ENCODE data around the gene SDCCAG8.

Gene SDCCAG8

DNA sequence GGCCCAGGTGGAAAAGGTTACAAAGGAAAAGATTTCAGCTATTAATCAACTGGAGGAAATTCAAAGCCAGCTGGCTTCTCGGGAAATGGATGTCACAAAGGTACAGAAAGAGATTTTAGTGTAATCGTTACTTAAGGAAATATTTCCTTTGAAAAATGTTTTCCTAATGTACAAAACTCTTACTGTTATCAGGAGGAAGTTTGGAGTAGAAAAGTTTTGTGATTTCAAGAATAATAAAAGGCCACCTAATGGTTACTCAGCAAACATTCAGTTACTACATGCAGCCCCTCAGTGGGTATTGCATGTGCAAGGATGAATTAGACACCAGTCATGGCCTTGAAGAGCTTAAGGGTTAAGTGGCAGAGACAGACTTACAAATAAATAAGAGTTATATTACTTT, 85.2 kb downstream of the SDCCAG8 start:
- DNase-seq = no peak

DNA sequence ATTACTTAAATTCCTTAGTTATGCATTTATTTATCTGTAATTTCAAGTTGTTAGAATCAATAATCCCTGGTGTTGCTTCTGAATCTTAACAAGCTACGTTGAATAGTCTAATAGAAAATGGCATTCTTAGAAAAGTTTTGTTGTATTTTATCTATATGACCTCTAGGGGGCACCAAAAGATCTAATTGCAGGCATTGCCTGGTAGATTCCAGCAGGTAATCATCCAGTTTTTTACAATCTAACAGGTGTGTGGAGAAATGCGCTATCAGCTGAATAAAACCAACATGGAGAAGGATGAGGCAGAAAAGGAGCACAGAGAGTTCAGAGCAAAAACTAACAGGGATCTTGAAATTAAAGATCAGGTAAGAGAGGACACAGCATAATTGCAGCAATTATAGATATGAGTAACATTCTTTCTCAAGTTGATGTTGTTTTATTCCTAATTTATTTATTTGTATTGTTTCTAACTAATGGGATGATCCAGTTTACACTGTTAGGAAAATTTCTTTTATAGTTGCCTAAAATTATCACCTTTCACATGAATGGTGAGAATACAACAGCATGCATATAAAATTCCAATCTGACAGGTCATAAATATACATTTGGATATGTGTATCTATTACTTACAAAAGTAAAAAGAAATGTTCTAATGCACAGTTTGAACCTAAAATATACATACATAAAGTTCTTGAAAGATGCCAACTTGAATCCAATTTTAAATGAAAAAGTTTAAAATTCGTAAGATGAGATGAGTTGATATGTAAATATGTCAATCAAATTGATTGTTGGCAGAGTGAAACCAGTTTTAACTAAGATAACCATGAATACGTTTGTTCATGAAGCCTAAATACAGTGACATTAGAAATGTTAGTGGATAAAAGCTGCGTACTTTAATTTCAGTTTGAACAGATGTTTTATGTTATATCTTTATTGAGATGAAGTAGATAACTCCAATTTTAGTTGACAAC, 88.4 kb downstream of the SDCCAG8 start:
- DNase-seq = peak; percentile 51

DNA sequence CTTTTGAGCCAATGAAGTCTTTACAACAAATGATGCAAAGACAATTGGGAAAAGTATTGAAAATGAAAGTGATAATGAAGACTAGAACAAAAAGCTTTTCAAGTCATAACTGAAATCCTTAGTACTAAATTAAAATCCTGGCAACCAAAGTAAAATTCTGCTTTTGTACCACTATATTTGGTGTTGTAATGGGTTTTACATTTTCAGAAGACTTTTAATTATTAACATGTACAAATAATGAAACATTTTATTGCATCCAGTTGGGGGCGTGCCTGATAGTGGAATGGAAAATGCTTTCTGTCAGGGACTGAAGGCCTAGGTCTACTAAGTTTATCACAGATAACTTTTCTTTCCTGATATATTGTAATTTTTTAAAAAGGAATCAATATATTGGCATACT, 89.4 kb downstream of the SDCCAG8 start:
- no peak for DNase-seq

DNA sequence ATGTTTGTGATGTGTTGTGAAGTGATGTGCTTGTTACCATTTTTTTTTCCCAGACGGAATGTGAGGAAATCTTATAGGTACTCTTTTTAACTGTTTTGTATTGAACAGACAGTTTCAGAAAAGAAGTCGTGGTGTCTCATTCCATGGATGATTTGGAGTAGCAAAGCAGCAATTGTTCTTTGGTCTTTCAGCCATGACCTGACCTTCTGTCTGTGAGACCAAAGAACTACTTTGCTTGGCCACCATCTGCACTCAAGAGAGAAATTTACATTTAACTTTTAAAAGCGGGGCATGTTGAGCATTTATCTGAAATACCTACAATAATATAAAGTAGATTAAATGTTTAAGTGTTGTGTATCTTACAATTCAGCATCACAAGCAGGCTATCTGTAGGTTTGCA, 90.2 kb downstream of the SDCCAG8 start:
- no peak for DNase-seq

DNA sequence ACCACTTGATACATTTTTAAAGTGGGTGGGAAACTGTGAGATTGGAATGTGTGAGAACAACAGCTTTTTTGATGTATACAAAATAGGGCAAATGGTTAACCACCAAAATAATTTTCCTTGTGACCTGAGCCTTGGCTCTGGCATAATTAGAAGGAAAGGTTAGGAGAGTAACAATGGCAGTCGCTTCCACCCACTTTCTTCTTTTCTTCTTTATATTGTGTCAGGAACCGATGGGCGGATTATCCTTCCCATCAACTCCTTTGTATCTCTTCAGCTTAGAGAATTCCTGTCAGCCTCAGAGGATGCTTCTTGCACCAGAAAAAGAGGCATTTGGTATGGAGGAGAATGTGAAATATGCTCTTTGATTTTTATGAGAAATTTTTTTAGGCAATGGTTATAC, 90.6 kb downstream of the SDCCAG8 start:
- no peak for DNase-seq

DNA sequence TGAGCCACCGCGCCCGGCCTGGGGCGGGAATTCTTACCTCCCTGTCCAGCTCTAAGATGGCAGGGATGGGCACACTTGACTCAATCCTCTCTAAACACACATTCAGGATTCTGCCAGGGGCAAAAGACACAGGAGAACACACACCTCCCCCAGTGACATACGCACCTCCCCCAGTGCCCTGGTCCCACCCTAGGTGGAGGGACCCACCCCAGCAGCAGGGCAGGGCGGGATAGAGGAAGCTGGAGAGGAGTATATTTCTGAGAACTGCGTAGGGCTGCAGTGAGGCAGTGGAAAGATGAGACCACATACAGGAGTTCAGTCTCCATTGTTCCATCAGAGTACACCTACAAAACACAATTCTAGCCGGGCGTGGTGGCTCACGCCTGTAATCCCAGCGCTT, 92.5 kb downstream of the SDCCAG8 start:
- DNase-seq = no peak

DNA sequence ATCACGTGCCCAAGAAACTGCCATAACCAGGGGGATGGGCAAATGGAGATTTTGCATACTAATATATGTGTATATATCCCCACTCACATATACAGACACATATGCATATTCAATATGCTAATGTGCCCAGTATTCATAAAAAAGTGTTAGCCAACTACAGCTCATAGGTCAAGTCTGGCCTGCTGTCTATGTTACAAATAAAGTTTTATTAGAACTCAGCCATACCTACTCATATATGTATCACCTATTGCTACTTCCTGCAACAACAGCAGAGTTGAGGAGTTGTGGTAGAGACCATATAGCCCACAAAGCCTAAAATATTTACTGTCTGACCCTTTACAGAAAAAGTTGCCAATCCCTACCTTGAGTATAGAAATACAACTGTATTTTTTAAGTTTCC, 93.3 kb downstream of the SDCCAG8 start:
- no peak for DNase-seq

DNA sequence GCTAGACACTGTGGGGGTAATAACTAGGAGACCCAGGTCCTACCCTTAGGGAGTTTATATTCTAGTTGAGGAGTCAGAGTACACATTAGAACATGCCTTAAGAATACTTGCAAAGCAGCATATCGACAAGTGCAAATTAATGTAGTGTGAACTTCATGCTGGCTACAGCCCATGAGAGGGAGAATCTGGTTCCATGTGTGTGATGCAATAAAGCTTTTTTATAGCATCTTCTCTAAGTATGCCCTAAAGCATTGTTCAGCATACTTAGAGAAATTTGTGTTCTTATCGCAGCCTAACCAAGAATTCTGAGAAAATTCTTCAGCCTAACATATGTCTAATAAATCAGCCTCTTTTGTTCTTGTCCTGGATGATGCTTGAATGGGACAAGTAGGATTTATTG, 95.5 kb downstream of the SDCCAG8 start:
- no peak for DNase-seq

DNA sequence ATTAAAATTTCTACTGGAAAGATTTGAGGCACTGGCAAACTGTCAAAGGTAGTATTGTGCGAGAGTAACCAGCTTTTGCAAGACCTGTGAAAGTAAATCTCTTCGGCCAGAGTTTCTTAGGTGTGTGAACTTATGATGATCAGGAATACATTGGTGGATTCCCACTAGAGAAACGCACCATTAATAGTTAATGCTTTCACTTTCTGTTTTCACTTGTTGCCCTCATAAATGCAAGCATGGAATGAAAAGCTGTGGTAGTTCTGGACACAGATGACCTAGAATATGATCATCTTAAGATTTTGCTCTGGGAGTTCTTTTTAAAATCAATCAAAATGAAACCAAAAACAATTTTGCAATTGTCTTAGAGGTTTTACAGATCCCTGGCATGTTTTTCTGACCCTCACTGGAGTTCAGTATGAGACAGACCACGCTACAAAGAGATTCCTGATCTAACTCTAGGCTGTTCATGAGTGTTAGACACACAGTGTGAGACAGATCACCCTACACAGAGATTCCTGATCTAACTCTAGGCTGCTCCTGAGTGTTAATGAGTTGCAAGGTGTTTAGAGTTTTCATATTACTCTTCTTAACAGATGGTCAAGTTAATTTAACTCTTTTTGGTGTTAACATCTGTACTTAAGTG, 98.8 kb downstream of the SDCCAG8 start:
- DNase-seq = no peak

DNA sequence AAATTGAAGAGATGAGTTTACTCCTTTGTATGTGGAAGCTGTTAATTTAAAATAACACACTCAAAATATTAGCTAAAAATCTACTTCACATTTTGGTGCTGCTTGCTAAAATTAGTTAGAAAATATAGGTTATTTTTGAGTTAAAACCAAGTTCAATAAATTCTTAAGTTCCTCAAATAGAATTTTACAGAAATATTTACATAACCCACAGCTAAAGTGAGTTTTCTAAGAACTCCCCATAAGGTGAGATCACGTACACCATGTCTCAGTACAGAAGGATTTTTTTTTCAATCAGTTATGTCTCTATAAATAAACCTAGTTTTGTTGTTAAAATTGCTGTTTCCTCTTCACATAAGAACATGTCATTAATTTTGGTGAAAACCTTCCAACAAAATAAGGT, 108.0 kb downstream of the SDCCAG8 start:
- no peak for DNase-seq

DNA sequence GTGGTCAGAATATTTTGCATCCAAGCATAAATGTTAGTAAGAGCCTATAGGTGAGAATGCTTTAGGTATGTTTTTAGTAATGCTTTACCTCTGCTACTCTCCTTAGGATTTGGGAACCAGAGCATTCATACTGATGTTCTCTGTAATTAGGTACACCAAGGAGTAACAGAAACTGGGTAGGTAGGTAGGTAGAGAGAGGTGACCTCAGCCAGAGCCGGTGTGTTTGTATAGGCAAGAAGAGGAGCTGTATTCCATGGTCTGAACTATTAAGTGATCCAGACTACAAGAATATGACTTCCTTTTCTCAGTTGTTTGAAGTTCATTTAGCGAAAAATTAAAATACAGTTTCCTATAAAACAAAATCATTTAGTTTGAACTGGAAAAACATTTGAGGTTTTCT, 108.5 kb downstream of the SDCCAG8 start:
- DNase-seq = no peak

DNA sequence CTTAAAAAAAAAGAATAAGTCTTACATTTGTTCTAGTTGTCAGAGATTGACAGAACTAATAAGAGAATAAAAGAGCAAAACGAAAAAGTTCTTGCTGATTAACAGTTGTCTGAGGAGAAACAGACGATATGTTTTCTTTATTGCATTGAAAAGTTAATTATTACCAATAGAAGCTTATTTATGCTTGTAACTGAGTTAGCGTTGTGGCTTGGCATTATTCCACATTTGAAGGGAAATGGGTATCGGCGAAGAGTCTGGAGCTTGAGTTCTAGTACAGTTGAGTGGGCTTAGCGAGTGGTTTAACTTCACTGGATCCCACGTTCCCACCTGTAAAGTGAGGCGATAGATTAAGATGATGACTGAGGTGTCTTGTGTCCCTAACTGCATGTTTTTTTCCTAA, 109.0 kb downstream of the SDCCAG8 start:
- no peak for DNase-seq

DNA sequence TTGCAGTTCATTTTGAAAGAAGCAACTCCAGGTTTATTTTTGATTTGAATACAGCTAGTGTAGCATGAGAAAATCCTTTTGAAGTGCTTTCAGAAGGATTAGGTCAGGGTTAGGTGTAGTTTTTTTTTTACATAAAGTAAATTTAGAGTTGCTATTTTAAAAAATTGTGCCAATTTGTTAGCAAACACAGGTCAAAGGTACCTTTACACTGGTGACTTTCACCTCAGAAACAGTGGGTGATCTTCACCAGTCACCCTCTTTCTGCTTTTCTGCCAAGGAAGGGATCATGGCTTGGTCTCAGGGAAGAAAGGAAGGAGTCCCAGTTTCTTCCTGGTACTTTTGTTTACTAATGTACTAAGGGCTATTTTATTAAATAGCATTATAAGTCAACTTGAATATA, 111.5 kb downstream of the SDCCAG8 start:
- no peak for DNase-seq

DNA sequence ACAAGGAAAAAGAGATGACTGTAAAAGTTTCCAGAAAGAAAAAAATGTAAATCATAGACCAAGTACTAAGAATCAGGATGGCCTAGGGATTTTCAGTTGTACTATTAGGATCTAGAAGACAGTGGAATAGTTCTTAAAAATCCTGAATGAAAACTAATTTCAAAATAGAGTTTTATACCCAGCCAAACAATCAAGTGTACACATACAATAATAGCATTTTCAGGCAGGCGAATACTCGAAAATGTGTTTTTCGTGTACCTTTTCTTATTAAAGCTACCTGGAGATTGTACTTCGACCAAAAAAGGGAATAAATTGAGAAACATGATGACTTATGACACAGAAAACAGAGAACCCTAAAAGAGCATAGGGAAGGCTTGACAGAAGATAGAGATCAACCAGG, 118.6 kb downstream of the SDCCAG8 start:
- DNase-seq = no peak

DNA sequence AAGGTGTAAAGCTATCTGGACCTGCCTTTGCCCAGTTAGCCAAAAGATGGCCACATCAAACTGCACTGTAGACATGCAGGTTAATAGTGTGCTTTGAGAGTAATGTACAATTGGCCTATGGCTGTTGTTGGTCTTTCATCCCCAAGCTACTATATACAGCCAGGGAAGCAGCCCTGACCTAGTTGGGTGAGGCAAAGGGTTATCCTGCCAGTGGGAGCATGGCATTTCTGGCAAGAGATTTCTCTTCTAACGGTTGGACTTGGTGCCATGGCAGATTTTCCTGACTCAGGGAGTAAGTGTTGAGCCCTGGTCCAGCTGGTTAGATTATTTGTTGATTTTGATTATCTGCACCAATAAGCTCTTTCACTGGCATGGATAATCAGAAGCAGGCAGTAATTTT, 119.8 kb downstream of the SDCCAG8 start:
- DNase-seq = no peak

DNA sequence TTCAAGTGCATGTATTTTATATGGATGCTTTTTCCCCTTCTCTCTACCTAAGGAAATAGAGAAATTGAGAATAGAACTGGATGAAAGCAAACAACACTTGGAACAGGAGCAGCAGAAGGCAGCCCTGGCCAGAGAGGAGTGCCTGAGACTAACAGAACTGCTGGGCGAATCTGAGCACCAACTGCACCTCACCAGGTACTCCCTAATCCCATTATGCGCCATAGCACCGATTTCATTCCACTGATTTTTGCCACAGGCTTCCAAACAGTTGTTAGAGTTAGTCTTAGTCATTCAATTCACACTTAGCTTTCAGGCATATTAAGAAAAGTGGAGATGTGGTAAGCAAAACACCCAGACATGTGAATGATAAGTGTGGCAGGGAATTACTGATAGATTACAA, 122.8 kb downstream of the SDCCAG8 start:
- DNase-seq = no peak

DNA sequence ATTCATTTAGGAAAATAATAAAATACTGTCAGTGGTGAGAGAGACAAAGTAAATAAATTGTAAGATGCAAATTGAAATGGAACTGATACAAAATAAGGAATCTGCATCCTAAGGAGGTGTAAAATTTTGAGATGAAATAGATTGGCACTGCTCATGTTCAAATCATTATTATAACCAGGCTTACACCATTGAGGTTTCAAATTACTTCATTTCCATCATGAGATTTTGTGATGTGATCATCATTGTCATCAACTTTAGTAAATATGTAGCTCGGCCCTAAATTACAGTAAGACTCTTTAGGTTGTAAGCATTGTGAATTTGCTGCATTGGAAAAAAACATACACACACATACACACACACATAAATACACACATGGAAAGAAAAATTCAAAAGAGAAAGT, 123.4 kb downstream of the SDCCAG8 start:
- DNase-seq = no peak

DNA sequence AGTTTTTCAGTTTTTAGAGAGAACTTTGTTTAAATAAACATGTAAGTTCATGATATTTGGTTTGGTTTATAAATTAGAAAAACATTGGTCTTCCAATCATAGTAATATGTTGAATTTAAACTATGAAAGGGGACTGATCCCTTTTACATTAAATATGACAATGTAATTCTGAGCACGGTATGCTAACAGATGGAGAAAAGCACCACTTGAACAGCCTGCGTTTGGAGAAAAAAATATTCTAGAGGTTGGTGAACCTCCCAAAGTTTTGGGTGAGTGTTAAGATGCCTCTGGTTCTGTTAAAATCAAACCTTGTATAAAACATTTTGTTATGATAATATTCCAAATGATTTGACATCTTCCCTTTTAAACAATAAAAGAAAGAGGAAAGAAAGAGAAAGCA, 123.9 kb downstream of the SDCCAG8 start:
- no peak for DNase-seq

DNA sequence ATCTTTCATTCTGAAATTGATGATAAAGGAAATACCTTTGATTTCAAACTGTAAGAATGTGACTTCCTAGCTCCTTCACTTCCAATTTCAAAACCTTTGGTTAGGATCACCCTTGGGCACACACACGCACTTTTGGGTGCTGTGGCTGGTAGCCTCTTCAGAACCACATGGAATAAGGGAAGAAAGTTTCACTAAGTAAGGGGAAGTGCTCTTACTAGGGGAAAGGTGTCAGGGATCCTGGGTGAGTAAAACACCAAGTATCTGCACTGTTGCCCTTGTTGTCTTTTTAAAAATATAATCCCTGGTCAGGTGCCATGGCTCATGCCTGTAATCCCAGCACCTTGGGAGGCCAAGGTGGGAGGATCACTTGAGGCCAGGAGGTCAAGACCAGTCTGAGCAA, 132.4 kb downstream of the SDCCAG8 start:
- no peak for DNase-seq

DNA sequence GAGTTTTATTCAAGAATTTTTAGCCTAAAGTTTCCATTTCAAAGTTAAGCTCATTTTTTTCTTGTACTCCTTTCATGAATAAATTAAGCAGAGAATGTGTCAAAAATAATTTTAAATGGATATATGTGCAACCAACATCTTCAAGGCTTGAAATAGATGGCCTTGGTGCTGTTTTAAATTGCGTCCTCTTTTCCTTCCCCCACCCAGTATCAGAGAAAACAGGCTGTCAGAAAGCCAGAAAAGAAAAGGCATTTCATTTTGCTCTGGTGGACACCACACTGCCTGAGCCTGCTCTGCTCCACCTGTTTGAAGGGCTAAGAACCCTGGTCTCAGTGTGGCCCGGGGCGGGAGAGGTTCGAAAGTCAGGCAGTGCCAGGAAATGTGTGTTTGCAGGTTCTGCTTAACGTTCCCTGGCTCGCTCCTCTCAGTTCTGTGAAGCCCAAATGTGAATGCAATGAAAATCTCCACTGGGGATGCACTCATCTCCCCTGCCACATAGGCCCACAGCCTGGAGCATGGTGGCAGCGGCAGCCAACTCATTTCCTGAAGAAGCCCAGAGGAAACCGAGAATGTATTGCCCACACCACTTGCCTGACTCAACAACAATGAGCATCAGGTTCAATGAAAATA, 134.4 kb downstream of the SDCCAG8 start:
- DNase-seq = no peak

DNA sequence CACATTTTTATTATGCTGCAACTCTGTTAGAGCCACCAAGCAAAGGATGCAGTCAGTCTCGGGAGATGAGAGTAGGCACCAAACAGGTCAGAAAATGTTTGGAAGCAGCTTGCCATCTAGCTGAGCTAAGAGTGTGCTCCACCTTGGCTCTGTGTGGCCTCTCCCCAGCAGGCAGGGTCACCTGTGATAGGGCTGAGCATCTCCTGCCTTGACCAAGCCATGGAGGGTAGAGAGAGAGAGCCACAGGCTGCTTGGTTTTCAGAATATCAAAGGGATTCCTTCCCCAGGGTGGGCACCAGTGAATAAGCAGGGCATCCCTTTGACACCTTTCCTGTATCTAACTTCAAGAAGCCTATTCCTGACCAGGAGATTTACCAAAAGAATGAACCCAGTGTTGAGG, 135.5 kb downstream of the SDCCAG8 start:
- DNase-seq = no peak

DNA sequence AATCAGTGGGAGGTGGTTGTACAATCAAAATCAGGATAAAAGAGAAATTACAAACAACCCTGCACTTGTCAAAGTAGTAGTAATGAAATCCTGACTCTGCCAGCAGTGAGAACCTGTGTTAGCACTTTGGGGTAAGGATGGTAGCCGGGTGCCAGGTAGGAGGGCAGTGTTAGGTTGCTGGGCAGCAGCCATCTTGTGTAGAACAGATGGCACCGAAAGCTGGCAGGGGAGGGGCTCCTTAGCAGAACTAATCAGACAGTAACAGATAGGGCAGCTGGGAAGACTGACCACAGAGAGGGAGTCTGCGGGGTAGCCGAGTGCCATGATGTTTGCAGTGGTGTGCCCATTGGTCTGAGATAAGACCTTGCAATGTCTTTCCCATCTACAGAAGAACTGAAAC, 137.3 kb downstream of the SDCCAG8 start:
- DNase-seq = no peak

DNA sequence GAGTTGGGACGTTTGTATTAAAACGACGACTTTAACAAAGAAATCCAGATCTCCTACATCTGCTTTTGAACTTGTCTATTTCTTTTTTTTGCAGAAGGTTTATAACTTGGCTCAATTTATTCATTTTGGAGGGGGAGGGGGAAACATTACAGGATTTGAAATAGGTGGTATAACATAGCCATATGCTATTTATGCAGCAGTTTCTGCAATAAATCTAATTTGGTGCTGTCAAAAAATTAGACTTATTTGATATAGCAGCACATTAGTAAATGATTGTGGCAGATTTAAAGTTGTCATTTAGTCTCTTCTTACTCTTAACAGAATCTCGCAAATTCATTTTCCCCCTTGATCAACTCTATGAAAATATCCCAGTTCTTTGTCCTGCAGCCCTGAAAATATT, 138.2 kb downstream of the SDCCAG8 start:
- no peak for DNase-seq

All from RPMI8226 (cell line).